Upper lobe of right lung (tissue), 1 donor: Measurements from ENCODE around the gene MARVELD2. TPM values are rescaled to one million over a fixed set of nuclear protein-coding genes. Genes with fewer than 3 reads are reported as not detected.
"Not testable (repeated sequence)": the region's sequence is repeated elsewhere in the genome, so short reads cannot be mapped to it uniquely, and the experiment has no call there.

Source experiments
- ATAC-seq: fragments of 200-7000 bp; cut with Tn5 transposase; one replicate; pipeline ENCODE4 v1.9.1; 2020; ENCODE audit warnings: mild to moderate bottlenecking, moderate library complexity
- DNase-seq: peaks from one replicate; pipeline ENCODE4 v3.0.0-alpha.2; 2020
- H3K27ac ChIP-seq: fragments of 200-600 bp; one replicate; pipeline ENCODE4 v1.8.0; 2022
- H3K27me3 ChIP-seq: fragments of 200-600 bp; one replicate; pipeline ENCODE4 v1.8.0; 2022; ENCODE audit warnings: mild to moderate bottlenecking
- H3K36me3 ChIP-seq: fragments of 200-600 bp; one replicate; pipeline ENCODE4 v1.8.0; 2022
- H3K4me1 ChIP-seq: fragments of 200-600 bp; one replicate; pipeline ENCODE4 v1.8.0; 2022
- H3K4me3 ChIP-seq: fragments of 200-600 bp; one replicate; pipeline ENCODE4 v1.8.0; 2022; ENCODE audit warnings: mild to moderate bottlenecking
- H3K9me3 ChIP-seq: fragments of 200-600 bp; one replicate; pipeline ENCODE4 v1.8.0; 2022
- CTCF ChIP-seq: fragments of 200-600 bp; IDR thresholded peaks from one replicate; pipeline ENCODE4 v1.8.0; 2022; ENCODE audit warnings: antibody characterized with exemption
- intact Hi-C: fragments of 100-400 bp; cut with DNase I; formaldehyde crosslinking; loops from one replicate; pipeline ENCODE4 v1.11.0; 2022
- total RNA-seq: library from RNA; stranded (reverse); fragmentation: NEBNext Ultra II Directional; extraction: Animal tissue kit (Norgen Biotek cat#: 25700); gene quantifications from one replicate; pipeline ENCODE4 v1.2.1, GENCODE V29; 2021
- donor health status: DM: no; HTN: yes; CAD: no; lungs with severe emphysema.

Gene MARVELD2
- total RNA-seq, 1 donor from 2014 or later, result 32.4 TPM

- no peak for TF ChIP-seq CTCF
- intact Hi-C loops, result no loop called here
- H3K4me3 ChIP-seq, result no peak overlapping the region
- no peaks in the 10 kb centered on the region for H3K27me3 ChIP-seq
- H3K9me3 ChIP-seq, result no peaks in the 10 kb centered on the region
- no peaks in the 10 kb centered on the region for H3K36me3 ChIP-seq
- ATAC-seq (peak; percentile 80), DNase-seq (no peak)
- peak overlapping the region; percentile 49 for H3K27ac ChIP-seq
- H3K4me1 ChIP-seq, result no peaks in the 10 kb centered on the region
Observed at GRCh38 chr5:69444127-69444754, 29.3 kb downstream of the MARVELD2 start.

- no peak overlapping the region for H3K4me3 ChIP-seq
- no peaks in the 10 kb centered on the region for H3K27me3 ChIP-seq
- no peaks in the 10 kb centered on the region for H3K9me3 ChIP-seq
- no peak for TF ChIP-seq CTCF
- no peaks in the 10 kb centered on the region for H3K4me1 ChIP-seq
- H3K27ac ChIP-seq, result no peak overlapping the region
- H3K36me3 ChIP-seq, result no peaks in the 10 kb centered on the region
- no peak for ATAC-seq
- intact Hi-C loops, result no loop called here
- no peak for DNase-seq
Observed at GRCh38 chr5:69449511-69449910, 34.6 kb downstream of the MARVELD2 start.

GRCh38 chr5:69450116-69450515 is 35.2 kb downstream of the MARVELD2 start:
- no peaks in the 10 kb centered on the region for H3K9me3 ChIP-seq
- H3K27me3 ChIP-seq, result no peaks in the 10 kb centered on the region
- ATAC-seq (no peak), DNase-seq (no peak)
- no peak overlapping the region for H3K4me3 ChIP-seq
- no peak overlapping the region for H3K27ac ChIP-seq
- intact Hi-C loops, result no loop called here
- TF ChIP-seq CTCF, result no peak
- no peaks in the 10 kb centered on the region for H3K4me1 ChIP-seq
- no peaks in the 10 kb centered on the region for H3K36me3 ChIP-seq

GRCh38 chr5:69450527-69450926 is 35.6 kb downstream of the MARVELD2 start:
- H3K27me3 ChIP-seq, ATAC-seq, DNase-seq, H3K9me3 ChIP-seq, H3K27ac ChIP-seq, intact Hi-C loops, H3K4me3 ChIP-seq, H3K4me1 ChIP-seq, H3K36me3 ChIP-seq: not testable (repeated sequence)

- ATAC-seq (peak; percentile 57), DNase-seq (no peak)
- intact Hi-C loops, result no loop called here
- H3K27me3 ChIP-seq, result no peaks in the 10 kb centered on the region
- no peak overlapping the region for H3K4me3 ChIP-seq
- no peaks in the 10 kb centered on the region for H3K9me3 ChIP-seq
- H3K27ac ChIP-seq, result peak overlapping the region; percentile 12
- no peaks in the 10 kb centered on the region for H3K36me3 ChIP-seq
- H3K4me1 ChIP-seq, result no peaks in the 10 kb centered on the region
- TF ChIP-seq CTCF, result no peak
Observed at GRCh38 chr5:69451941-69452647, 37.2 kb downstream of the MARVELD2 start.

GRCh38 chr5:69453487-69453886 is 38.6 kb downstream of the MARVELD2 start:
- H3K36me3 ChIP-seq, H3K27ac ChIP-seq, H3K9me3 ChIP-seq, H3K27me3 ChIP-seq, intact Hi-C loops, DNase-seq, H3K4me3 ChIP-seq, H3K4me1 ChIP-seq, ATAC-seq: not testable (repeated sequence)
